ENCODE measurements around the gene ACACA.

DNA sequence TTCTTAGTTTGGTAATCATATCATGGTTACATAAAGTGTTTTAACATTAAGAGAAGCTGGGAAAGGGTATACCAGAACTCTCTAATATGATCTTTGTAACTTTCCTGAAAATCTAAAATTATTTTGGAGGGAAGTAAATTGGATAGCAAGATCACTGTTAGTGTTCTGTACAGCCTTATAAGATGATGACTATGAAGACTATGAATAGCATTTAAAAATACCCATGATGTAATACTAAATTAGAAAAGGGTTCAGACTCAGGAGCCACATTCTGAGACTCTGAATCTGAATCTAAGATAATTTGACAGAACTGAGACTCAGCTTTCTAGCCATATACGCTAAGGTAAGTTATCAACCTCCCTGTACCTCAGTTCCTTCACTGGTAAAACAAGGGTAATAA lies 238.9 kb downstream of the ACACA start:
- TF ChIP-seq, protein P1, sequence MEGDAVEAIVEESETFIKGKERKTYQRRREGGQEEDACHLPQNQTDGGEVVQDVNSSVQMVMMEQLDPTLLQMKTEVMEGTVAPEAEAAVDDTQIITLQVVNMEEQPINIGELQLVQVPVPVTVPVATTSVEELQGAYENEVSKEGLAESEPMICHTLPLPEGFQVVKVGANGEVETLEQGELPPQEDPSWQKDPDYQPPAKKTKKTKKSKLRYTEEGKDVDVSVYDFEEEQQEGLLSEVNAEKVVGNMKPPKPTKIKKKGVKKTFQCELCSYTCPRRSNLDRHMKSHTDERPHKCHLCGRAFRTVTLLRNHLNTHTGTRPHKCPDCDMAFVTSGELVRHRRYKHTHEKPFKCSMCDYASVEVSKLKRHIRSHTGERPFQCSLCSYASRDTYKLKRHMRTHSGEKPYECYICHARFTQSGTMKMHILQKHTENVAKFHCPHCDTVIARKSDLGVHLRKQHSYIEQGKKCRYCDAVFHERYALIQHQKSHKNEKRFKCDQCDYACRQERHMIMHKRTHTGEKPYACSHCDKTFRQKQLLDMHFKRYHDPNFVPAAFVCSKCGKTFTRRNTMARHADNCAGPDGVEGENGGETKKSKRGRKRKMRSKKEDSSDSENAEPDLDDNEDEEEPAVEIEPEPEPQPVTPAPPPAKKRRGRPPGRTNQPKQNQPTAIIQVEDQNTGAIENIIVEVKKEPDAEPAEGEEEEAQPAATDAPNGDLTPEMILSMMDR (conservative IDR thresholded peaks at IDR 0.05): no peak
- no peak for TF ChIP-seq ZFX (IDR thresholded peaks at IDR 0.05)

Data from C4-2B (cell line).